GM18907 (cell line): Measurements from ENCODE around the gene RET.

Experiments used
- ATAC-seq: cut with Tn5 transposase; IDR thresholded peaks from one replicate; pipeline ENCODE4 v1.9.1; 2021; ENCODE audit warnings: mild to moderate bottlenecking, moderate library complexity; ENCODE audit not compliant: unreplicated experiment

The RET gene

DNA sequence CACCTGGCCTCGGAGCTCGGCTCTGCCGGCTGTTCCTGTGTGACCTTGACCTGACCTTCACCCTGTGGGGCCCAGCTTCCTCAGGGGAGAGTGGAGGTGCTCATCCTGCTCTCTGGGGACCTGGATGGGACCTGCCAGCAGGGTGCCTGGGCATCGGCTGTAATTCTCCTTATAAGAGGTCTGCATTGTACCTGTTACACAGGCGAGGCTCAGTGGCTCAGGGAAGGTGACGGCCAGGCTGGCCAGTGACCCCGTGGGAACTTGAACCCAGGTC lies 29.0 kb downstream of the RET start:
- no peak for ATAC-seq

- no peak for ATAC-seq
These were observed 29.6 kb downstream of the RET start for GRCh38 chr10:43106256-43107091.

- no peak for ATAC-seq
These were observed 32.1 kb downstream of the RET start for GRCh38 chr10:43108951-43109350.

GRCh38 chr10:43109671-43110249 lies 32.9 kb downstream of the RET start:
- ATAC-seq: no peak

DNA sequence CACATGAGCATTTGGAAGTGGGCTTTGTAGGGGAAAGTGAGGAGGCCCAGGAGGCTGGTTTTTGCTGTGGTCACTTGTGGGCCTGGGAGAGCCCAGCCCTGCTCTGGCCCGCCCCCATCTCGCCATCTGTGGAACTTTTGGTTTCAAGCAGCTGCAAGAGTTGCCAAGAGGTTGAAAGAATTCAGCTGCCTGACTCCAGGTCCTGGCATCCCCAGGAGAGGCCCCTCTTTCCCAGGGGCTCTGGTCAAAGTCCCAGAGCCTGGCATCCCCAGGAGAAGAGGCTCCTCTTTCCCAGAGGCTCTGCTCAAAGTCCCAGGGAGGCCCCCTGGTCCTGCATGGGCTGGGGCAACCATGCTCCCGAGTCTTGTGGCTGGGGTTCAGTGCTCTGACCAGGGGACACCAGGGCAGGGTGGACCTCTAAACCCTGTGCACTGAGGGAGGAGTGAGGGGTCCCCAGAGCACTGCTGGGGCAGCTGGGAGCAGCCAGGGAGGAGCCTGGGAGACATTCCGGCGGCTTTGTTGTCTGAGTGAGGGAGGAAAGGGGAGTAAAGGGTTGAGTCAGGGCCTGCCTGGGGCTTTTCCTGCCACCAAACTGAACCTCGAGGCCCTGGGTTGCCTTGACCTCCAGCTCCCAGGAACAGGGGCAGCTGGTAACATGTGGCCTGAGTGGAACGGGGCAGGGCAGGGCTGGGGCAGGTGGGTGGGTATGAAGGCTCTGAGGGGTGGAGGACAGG lies 33.6 kb downstream of the RET start:
- peak; percentile 55 for ATAC-seq

DNA sequence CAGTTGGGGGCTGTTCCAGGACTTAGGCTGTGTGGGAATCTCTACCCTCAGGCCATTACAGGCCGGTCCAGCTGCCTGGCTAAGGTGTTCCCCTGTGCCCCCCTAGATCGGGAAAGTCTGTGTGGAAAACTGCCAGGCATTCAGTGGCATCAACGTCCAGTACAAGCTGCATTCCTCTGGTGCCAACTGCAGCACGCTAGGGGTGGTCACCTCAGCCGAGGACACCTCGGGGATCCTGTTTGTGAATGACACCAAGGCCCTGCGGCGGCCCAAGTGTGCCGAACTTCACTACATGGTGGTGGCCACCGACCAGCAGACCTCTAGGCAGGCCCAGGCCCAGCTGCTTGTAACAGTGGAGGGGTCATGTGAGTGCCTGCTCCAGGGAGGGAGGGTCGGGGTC lies 34.2 kb downstream of the RET start:
- ATAC-seq: no peak

DNA sequence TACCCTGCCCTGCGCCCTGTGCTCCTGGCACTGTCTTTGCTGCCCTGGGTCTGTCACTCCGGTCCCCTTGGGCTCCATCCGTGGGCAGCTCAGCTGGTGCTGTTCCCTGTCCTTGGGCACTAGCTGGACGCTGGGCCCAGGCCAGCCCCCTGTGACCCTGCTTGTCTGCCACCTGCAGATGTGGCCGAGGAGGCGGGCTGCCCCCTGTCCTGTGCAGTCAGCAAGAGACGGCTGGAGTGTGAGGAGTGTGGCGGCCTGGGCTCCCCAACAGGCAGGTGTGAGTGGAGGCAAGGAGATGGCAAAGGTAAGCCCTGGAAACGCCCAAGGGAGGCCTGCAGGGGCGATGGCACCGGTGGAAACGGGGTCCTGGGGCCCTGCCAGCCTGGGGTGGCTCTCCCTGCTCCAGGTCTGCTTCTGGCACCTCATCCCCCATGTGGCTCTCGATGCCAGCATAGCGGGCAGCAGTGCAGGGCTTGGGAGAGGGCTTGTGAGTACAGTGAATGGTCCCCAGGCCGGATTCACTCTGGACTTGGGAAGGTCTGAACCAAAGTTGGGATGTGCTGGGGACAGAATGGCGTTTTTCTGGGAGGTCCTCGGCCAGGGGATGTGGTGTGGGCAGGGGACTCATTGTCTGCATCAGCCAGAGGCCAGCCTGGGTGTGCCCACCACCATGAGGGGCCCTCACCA lies 35.2 kb downstream of the RET start:
- ATAC-seq: no peak

DNA sequence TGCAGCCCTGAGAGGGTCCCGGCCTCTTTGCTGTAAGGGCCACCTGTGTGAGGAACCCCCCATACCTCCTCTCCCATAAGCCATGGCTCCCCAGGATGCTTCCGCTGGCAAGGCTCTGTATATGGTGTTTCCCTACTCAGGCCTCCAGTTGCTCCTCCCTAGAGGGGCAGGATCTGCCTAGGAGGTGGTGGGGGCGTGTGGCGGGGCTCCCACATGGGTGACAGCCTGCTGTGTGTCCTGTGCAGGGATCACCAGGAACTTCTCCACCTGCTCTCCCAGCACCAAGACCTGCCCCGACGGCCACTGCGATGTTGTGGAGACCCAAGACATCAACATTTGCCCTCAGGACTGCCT lies 35.7 kb downstream of the RET start:
- ATAC-seq: no peak

DNA sequence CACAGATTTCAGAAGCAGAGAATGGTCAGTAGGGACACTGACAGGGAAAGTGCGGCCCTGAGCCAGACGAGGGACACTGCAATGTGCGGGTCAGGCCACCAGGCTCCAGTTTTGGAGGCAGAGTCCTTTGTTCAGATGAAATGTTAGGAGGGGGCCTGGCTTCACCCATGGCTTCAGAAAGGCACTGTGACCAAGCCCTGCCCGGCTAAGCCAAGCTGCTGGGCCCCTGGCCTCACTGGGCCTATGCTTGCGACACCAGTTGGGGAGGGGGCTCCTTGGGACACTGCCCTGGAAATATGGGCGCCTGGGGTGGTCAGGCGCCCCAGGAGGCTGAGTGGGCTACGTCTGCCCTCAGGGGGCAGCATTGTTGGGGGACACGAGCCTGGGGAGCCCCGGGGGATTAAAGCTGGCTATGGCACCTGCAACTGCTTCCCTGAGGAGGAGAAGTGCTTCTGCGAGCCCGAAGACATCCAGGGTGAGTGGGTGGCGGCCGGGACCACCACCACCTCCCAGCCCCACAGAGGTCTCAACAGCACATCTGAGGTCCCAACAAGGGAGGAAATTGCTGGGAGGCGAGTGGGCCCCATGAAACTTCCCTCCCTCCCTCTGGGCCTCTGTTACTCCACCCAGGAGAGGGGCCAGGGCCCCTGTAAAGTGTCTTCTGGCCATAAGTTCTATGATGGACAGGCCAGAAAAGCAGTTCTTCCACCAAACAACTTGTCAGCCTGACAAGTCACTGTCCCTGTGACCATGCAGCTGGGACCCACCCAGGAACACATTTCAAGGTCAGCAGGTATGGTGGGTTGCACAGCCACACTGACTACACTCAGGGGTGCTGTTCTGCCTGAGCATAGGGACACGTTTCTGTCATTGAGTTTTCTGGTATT lies 36.6 kb downstream of the RET start:
- ATAC-seq: no peak

DNA sequence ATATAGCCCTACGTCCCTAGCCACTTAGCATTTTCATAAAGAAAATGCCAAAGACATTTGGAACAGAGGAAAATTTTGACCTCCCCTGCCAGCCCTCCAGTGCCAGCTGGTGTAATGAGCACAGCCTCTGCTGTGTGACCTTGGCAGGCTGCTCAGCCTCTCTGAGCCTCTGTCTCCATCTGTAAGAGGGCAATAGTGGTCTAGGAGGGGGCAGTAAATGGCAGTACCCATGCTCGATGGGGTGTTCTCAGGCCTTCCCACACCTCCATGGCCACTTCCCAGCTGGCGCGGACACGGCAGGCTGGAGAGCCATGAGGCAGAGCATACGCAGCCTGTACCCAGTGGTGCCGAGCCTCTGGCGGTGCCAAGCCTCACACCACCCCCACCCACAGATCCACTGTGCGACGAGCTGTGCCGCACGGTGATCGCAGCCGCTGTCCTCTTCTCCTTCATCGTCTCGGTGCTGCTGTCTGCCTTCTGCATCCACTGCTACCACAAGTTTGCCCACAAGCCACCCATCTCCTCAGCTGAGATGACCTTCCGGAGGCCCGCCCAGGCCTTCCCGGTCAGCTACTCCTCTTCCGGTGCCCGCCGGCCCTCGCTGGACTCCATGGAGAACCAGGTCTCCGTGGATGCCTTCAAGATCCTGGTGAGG lies 37.3 kb downstream of the RET start:
- no peak for ATAC-seq

- ATAC-seq: no peak
These were observed 38.1 kb downstream of the RET start for GRCh38 chr10:43114743-43115611.

GRCh38 chr10:43115881-43116595 lies 39.2 kb downstream of the RET start:
- no peak for ATAC-seq

DNA sequence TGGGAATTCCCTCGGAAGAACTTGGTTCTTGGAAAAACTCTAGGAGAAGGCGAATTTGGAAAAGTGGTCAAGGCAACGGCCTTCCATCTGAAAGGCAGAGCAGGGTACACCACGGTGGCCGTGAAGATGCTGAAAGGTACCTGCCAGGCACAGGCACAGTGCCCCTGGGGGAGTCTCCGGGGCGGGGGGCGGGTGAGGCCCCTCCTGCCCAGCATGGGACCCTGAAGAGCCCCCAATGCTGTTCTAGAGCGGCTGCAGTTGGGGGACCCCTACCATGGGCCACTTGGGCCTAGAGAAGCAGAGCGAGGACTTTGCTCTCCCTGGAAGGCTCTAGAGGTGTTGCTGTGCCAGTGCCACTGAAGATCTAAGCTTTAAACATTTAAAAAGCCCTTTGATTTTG lies 39.7 kb downstream of the RET start:
- ATAC-seq: no peak

- no peak for ATAC-seq
These were observed 40.3 kb downstream of the RET start for GRCh38 chr10:43117031-43117776.

DNA sequence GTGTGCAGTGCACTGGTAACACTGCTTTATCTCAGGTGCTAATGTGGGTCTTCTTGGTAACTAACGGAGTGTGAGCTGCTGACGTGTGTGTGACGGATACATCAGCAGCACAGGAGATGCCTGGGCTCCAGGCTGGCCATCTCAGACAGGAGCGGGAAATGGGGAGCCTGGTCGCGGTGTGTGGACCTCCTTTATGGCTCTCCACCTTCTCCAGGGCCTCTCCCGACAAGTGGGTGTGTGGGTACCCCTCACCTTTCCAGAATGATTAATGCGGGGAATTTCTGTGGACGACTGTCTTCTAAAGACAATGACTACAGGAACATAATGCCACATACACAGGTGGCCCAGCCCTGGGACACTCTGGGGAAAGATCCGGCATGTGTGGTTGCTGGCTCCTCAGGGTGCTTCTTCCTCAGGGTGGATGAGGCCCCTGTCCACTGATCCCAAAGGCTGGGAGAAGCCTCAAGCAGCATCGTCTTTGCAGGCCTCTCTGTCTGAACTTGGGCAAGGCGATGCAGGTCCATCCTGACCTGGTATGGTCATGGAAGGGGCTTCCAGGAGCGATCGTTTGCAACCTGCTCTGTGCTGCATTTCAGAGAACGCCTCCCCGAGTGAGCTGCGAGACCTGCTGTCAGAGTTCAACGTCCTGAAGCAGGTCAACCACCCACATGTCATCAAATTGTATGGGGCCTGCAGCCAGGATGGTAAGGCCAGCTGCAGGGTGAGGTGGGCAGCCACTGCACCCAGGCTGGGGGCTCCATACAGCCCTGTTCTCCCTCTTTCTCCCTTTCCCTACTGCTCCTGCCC lies 41.1 kb downstream of the RET start:
- no peak for ATAC-seq

DNA sequence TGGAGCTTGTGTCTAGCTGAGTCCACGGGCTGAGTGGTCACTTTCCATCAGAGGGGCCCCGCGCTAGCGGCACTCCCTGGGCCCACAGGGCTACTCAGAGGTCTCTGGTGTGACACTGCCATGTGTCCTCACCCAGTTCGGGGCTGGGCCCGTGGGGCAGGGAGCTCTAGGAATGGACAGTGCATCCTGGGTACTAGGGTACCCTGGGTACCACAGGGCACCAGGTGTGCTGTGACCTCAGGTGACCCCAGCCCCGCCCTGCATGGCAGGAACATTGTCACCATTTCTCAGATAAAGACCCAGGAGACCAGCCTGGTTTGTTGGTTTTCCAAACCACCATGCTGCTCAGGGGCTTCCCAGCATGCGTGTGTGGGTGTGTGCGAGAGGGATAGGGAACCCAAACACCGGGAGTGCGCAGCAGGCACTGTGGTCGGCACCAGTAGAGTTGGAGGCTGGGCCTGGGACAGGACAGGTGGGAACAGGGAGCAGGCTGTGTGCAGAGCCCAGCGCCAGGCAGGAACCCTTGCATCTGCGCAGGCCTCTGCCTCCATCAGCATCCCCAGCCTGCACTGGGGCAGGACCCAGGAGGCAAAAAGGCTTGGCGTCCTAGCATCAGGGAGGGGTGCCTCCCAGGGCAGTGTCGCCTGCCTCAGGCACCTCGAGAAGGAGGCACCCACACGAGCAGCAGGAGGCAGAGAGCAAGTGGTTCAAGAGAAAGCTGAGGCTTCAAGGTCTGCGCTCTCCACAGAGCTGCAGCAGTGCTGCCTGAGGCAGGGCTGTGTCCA lies 42.0 kb downstream of the RET start:
- no peak for ATAC-seq
